ENCODE measurements around the gene ST8SIA5.

DNA sequence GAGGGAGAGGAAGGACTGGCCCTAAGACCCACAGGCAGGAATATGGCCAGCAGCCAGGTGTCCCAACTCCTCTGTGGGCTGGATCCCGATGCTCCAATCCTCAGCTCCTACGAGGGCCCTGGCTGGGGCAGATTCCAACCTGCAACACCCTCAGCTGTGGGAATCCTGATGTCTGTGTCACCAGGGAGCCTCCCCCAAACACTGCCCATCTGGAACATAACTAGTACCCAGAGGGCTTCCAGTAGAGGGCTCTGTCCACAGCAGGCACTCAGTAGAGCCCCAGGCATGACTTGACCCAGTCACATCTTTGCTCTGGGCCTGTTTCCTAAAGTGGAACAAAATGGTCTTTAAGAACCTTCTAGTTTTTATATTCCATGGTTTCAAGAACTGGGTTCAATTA, 79.2 kb downstream of the ST8SIA5 start:
- no peak for TF ChIP-seq CTCF (IDR thresholded peaks at IDR 0.05)
- no peak for TF ChIP-seq POLR2A (IDR thresholded peaks at IDR 0.05)
